GM12878 (cell line): ENCODE data around the gene PAX2. TPM values are rescaled to one million over a fixed set of nuclear protein-coding genes. Genes with fewer than 3 reads are reported as not detected.

Source experiments
- ATAC-seq: fragments of 200-7000 bp; cut with Tn5 transposase; 3 replicates; pipeline ENCODE4 v1.9.1; 2020; ENCODE audit warnings: mild to moderate bottlenecking, moderate library complexity
- BruUV-seq: library from RNA; stranded (reverse); fragments of 400-500 nt; replicated peaks from 2 replicates; lab custom pipeline; 2021; lab: Mats Ljungman, UMichigan
- CTCF ChIA-PET: fragments of 300-600 bp; sonication (Branson Sonifier 250); formaldehyde crosslinking; extraction: SDS; loops from one replicate; lab custom pipeline; 2021; ENCODE audit warnings: inconsistent platforms; lab: Yijun Ruan, JAX
- POLR2A ChIA-PET: fragments of 350-600 bp; formaldehyde crosslinking; extraction: SDS; loops from one replicate; lab custom pipeline; 2021; ENCODE audit warnings: inconsistent platforms; lab: Charles Lee
- RAD21 ChIA-PET: fragments of 300-600 bp; sonication (Branson Sonifier 250); formaldehyde crosslinking; loops from one replicate; lab custom pipeline; 2023; ENCODE audit warnings: antibody characterized with exemption; ENCODE audit not compliant: unreplicated experiment; lab: Charles Lee
- SMC1A ChIA-PET: fragments of 300-600 bp; sonication (Branson Sonifier 250); formaldehyde crosslinking; loops from one replicate; lab custom pipeline; 2023; ENCODE audit not compliant: unreplicated experiment, uncharacterized antibody; lab: Charles Lee
- DNase-seq: peaks from one replicate; pipeline ENCODE4 v3.0.0-alpha.2; 2011; ENCODE audit warnings: low read depth, low spot score
- FAIRE-seq: peaks from 3 replicates; lab custom pipeline; 2011; peaks lifted over from hg19 to GRCh38; lab: Jason Lieb, UNC
- H2AFZ ChIP-seq: 2 replicates; pipeline ENCODE4 v1.6.0; 2011; ENCODE audit warnings: low read depth, low read length, control low read depth; ENCODE audit not compliant: control insufficient read depth
- H3K27ac ChIP-seq: 2 replicates; pipeline ENCODE4 v1.5.1; 2011; ENCODE audit warnings: control low read depth; ENCODE audit not compliant: control insufficient read depth, insufficient read depth
- H3K27me3 ChIP-seq, 2 experiments: replicated peaks in 1 of 2; 2 replicates each; pipeline versions ENCODE4 v1.6.0 to v1.6.1; 2011; ENCODE audit warnings: low read length in 1 of 2; ENCODE audit not compliant: control insufficient read depth in 2 of 2, insufficient read depth in 2 of 2
- H3K36me3 ChIP-seq, 2 experiments: 2 replicates each; pipeline ENCODE4 v1.5.1; 2011; ENCODE audit warnings: low read length in 1 of 2; ENCODE audit not compliant: control insufficient read depth in 2 of 2, insufficient read depth in 2 of 2
- H3K4me1 ChIP-seq: 2 replicates; pipeline ENCODE4 v1.6.1; 2011; ENCODE audit warnings: mild to moderate bottlenecking, low read length, moderate library complexity, mixed read lengths; ENCODE audit not compliant: control insufficient read depth, insufficient read depth
- H3K4me2 ChIP-seq: 2 replicates; pipeline ENCODE4 v1.6.0; 2011; ENCODE audit warnings: control low read depth; ENCODE audit not compliant: control insufficient read depth, insufficient read depth
- H3K4me3 ChIP-seq: fragments of 200-600 bp; sonication (generic); 2 replicates; pipeline ENCODE4 v1.5.1; 2016
- H3K79me2 ChIP-seq: 2 replicates; pipeline ENCODE4 v1.6.0; 2011; ENCODE audit warnings: low read length; ENCODE audit not compliant: control insufficient read depth, insufficient read depth
- H3K9ac ChIP-seq: 2 replicates; pipeline ENCODE4 v1.8.0; 2011; ENCODE audit warnings: low read length, control low read depth, mixed read lengths; ENCODE audit not compliant: control insufficient read depth, insufficient read depth
- H3K9me3 ChIP-seq: replicated peaks from 3 replicates; pipeline ENCODE4 v1.5.1; 2011; ENCODE audit warnings: mild to moderate bottlenecking, low read length; ENCODE audit not compliant: control insufficient read depth, insufficient read depth
- H4K20me1 ChIP-seq: 2 replicates; pipeline ENCODE4 v1.6.0; 2011; ENCODE audit not compliant: control insufficient read depth, insufficient read depth
- BCL11A ChIP-seq: IDR thresholded peaks from 2 replicates; pipeline ENCODE4 v1.6.1; 2011; ENCODE audit warnings: low read depth, low read length
- CBX3 ChIP-seq: fragments of 200-600 bp; sonication (generic); IDR thresholded peaks from 2 replicates; pipeline ENCODE4 v1.6.1; 2016; ENCODE audit warnings: low read depth, borderline replicate concordance
- CHD2 ChIP-seq: IDR thresholded peaks from 2 replicates; pipeline ENCODE4 v1.6.1; 2011; ENCODE audit warnings: low read depth, low read length, improper control_type of control experiment, borderline replicate concordance
- EP300 ChIP-seq, 2 experiments: fragments of 150-350 bp in 1 of 2; IDR thresholded peaks; 2 replicates each; pipeline ENCODE4 v1.6.1; 2011 to 2012; ENCODE audit warnings: low read depth in 2 of 2, low read length in 2 of 2, borderline replicate concordance in 1 of 2, improper control_type of control experiment in 1 of 2, inconsistent platforms in 1 of 2; ENCODE audit not compliant: control insufficient read depth in 1 of 2
- FOXM1 ChIP-seq: IDR thresholded peaks from 2 replicates; pipeline ENCODE4 v1.6.1; 2012; ENCODE audit warnings: low read depth, mild to moderate bottlenecking, inconsistent platforms, low read length, moderate library complexity
- MXI1 ChIP-seq: fragments of 150-350 bp; IDR thresholded peaks from 2 replicates; pipeline ENCODE4 v1.6.1; 2011; ENCODE audit warnings: low read depth, mild to moderate bottlenecking, inconsistent platforms, low read length, improper control_type of control experiment
- NFXL1 ChIP-seq: fragments of 450-650 bp; IDR thresholded peaks from 2 replicates; pipeline ENCODE4 v1.6.1; 2017; ENCODE audit warnings: antibody characterized with exemption, mild to moderate bottlenecking, borderline replicate concordance
- NKRF ChIP-seq: fragments of 450-650 bp; conservative IDR thresholded peaks from 2 replicates; pipeline ENCODE4 v1.6.1; 2017; ENCODE audit warnings: mild to moderate bottlenecking, moderate library complexity
- NR2C1 ChIP-seq: fragments of 450-650 bp; IDR thresholded peaks from 2 replicates; pipeline ENCODE4 v1.6.1; 2017; ENCODE audit warnings: antibody characterized with exemption, mild to moderate bottlenecking, moderate library complexity
- NR2F1 ChIP-seq: fragments of 450-650 bp; conservative IDR thresholded peaks from 2 replicates; pipeline ENCODE4 v1.6.1; 2017; ENCODE audit warnings: mild to moderate bottlenecking
- NRF1 ChIP-seq: conservative IDR thresholded peaks from 2 replicates; pipeline ENCODE4 v1.6.1; 2011; ENCODE audit warnings: mild to moderate bottlenecking, low read depth, low read length, improper control_type of control experiment
- SKIL ChIP-seq: fragments of 450-650 bp; IDR thresholded peaks from 2 replicates; pipeline ENCODE4 v1.6.1; 2017; ENCODE audit warnings: mild to moderate bottlenecking, low read depth, inconsistent platforms; ENCODE audit not compliant: poor library complexity, severe bottlenecking
- SMAD1 ChIP-seq: fragments of 450-650 bp; IDR thresholded peaks from 2 replicates; pipeline ENCODE4 v1.6.1; 2018; ENCODE audit warnings: mild to moderate bottlenecking, low read depth; ENCODE audit not compliant: partially characterized antibody
- SREBF1 ChIP-seq: IDR thresholded peaks from 2 replicates; pipeline ENCODE4 v1.6.1; 2012; ENCODE audit warnings: mild to moderate bottlenecking, low read length
- STAT1 ChIP-seq: fragments of 450-650 bp; conservative IDR thresholded peaks from 2 replicates; pipeline ENCODE4 v1.6.1; 2014; ENCODE audit warnings: antibody characterized with exemption, mild to moderate bottlenecking
- STAT3 ChIP-seq: IDR thresholded peaks from 2 replicates; pipeline ENCODE4 v1.6.1; 2011; ENCODE audit warnings: low read depth, low read length, improper control_type of control experiment
- SUPT20H ChIP-seq: IDR thresholded peaks from 2 replicates; pipeline ENCODE4 v1.6.1; 2011; ENCODE audit warnings: low read depth, mild to moderate bottlenecking, low read length, moderate library complexity, borderline replicate concordance; ENCODE audit not compliant: control insufficient read depth
- TAF1 ChIP-seq: IDR thresholded peaks from 2 replicates; pipeline ENCODE4 v1.6.1; 2011; ENCODE audit warnings: mild to moderate bottlenecking, low read depth, low read length, borderline replicate concordance
- TBL1XR1 ChIP-seq: IDR thresholded peaks from 2 replicates; pipeline ENCODE4 v1.6.1; 2012; ENCODE audit warnings: low read depth, low read length, improper control_type of control experiment
- TCF3 ChIP-seq: IDR thresholded peaks from 2 replicates; pipeline ENCODE4 v1.6.1; 2012; ENCODE audit warnings: low read depth, mild to moderate bottlenecking, low read length, borderline replicate concordance; ENCODE audit not compliant: insufficient read depth
- WRNIP1 ChIP-seq: IDR thresholded peaks from 2 replicates; pipeline ENCODE4 v1.6.1; 2011; ENCODE audit warnings: low read depth, low read length, improper control_type of control experiment, borderline replicate concordance
- ZNF24 ChIP-seq: fragments of 450-650 bp; IDR thresholded peaks from 2 replicates; pipeline ENCODE4 v1.6.1; 2017; ENCODE audit warnings: antibody characterized with exemption, mild to moderate bottlenecking
- WGBS: methylation state at CpG from one replicate; pipeline ENCODE4 v1.1.6; 2016; ENCODE audit warnings: low lambda C conversion rate; ENCODE audit not compliant: insufficient replicate concordance, insufficient coverage; ENCODE audit errors: missing lambda C conversion rate; 5-methylcytosine and 5-hydroxymethylcytosine counted together
- in situ Hi-C: fragments of 300-500 bp; cut with MboI; formaldehyde crosslinking; loops from 9 replicates; pipeline ENCODE4 v1.14.3; 2018; ENCODE audit warnings: mixed read lengths
- intact Hi-C: fragments of 100-400 bp; cut with micrococcal nuclease; formaldehyde crosslinking; loops from one replicate; pipeline ENCODE4 v1.14.2; 2022; ENCODE audit not compliant: unreplicated experiment
- polyA plus RNA-seq, 11 experiments: library from polyadenylated mRNA; depleted of rRNA in 4 of 11; unstranded in 6 of 11; stranded (reverse) in 5 of 11; fragments of >200 nt; fragmentation: Nextera tagmentation in 4 of 11; fragmentation: Illumina TruSeq in 1 of 11; extraction: Ambion mirVana in 4 of 11; extraction: Trizol in 1 of 11; gene quantifications; 1 replicate in 1 of 11; 2 replicates in 10 of 11; pipeline versions ENCODE4 v1.2.1 to v1.2.3, GENCODE V29; 2011 to 2016; ENCODE audit warnings: inconsistent platforms in 2 of 11, missing spikeins in 2 of 11, low read depth in 1 of 11
- total RNA-seq, 4 experiments: library from RNA; depleted of rRNA in 3 of 4; stranded (reverse); fragments of >200 nt in 3 of 4; fragmentation: Illumina TruSeq in 1 of 4; extraction: Trizol in 1 of 4; gene quantifications; 2 replicates each; pipeline versions ENCODE4 v1.2.1 to v1.2.3, GENCODE V29; 2013 to 2021

Gene PAX2
- total and polyA plus RNA-seq, 10 of the 15 experiments (the other 5 are each of a cell fraction or from before 2014, with no cell fraction given), result not detected

GRCh38 chr10:100824886-100825285, 79.5 kb downstream of the PAX2 start (continued):
- TF ChIP-seq TAF1 (no peak), STAT1 (no peak), BCL11A (no peak), EP300 (IDR thresholded peaks at IDR 0.05; ENCODE audit: borderline replicate concordance in 1 of 2, control insufficient read depth in 1 of 2, low read depth in 2 of 2, low read length in 2 of 2) (no peak), FOXM1 (no peak), SMAD1 (no peak), CHD2 (no peak), SKIL (no peak), CBX3 (no peak), TBL1XR1 (no peak), TCF3 (no peak)

GRCh38 chr10:100825325-100825875, 80.0 kb downstream of the PAX2 start:
- DNase-seq, result no peak
- peaks cover 8% of the 10 kb centered on the region for H3K4me1 ChIP-seq
- no peaks in the 10 kb centered on the region; the same call in 1 of the 2 replicates for H4K20me1 ChIP-seq
- no peaks in the 10 kb centered on the region for H3K79me2 ChIP-seq
- no peak overlapping the region for H3K9ac ChIP-seq
- no peaks in the 10 kb centered on the region for H3K9me3 ChIP-seq
- in situ Hi-C loops (no loop called here), intact Hi-C loops (no loop called here)
- FAIRE-seq, result no peak
- H3K4me3 ChIP-seq, result no peak overlapping the region
- ChIA-PET SMC1A (no interaction called here), CTCF (interaction anchor here (0.7 to 1.3 kb wide), 2 partner anchors 9 to 350 kb away, joined by 3 to 7 read pairs; no protein-coding TSS in a partner anchor), POLR2A (no interaction called here), RAD21 (no interaction called here)
- ATAC-seq, result no peak
- no peaks in the 10 kb centered on the region for H3K36me3 ChIP-seq
- WGBS, result 2% methylated on average over 2 of the region's 2 CpGs
- peaks cover 8 to 33% of the 10 kb centered on the region in 2 experiments for H3K27me3 ChIP-seq
- BruUV-seq, result no TSS peak
- no peak overlapping the region for H2AFZ ChIP-seq
- H3K4me2 ChIP-seq, result no peak overlapping the region
- no peak overlapping the region for H3K27ac ChIP-seq
- no peak for TF ChIP-seq MXI1
- no peak for TF ChIP-seq NR2C1
- no peak for TF ChIP-seq ZNF24
- no peak for TF ChIP-seq STAT3
- TF ChIP-seq NFXL1, result no peak
- no peak for TF ChIP-seq NKRF
- TF ChIP-seq SREBF1, result no peak
- TF ChIP-seq WRNIP1, result no peak
- no peak for TF ChIP-seq NRF1
- TF ChIP-seq NR2F1, result no peak
- no peak for TF ChIP-seq SUPT20H
